ENCODE data around the gene CACNA2D4.

Gene CACNA2D4

DNA sequence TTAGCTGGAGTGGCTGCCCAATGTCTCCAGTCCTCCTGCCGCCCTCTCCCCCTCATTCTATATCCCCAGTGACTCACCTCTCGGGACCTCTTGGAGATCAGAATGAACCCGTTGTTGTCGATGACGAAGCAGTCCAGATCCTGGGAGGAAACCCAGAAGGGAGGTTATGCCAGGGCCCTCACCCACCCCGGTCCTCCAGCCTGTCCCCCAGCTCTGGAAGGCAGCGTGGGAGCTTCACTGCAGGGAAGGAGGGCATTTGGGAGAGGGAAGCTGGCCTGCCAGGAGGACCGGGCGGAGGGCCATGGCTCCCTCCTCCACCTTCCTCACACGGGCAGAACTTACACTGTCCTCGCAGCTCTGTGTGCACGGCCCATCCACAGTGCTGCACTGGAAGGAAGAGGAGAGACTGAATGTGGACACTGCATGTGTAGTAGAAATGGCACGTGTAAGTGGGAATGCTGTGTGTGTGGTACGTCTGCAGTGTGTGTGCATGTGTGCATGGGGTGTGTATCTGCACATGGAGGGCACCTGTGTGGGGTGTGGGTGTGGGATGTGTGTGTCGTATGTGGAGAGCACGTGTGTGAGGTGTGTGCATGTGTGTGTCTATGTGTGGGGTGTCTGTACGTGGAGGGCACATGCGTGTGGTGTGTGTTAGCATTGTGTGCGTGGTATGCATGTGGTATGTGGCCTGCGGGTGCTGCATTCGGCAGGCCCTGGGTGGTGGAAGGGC, 108.1 kb downstream of the CACNA2D4 start:
- no peak for DNase-seq (ENCODE audit: low spot score)
- peak overlapping the region; percentile 1 for H3K4me3 Mint-ChIP-seq
- peaks cover 10% of the 10 kb centered on the region for H3K27me3 Mint-ChIP-seq (ENCODE audit: low read depth)
- peak overlapping the region; percentile 4 for H3K27ac Mint-ChIP-seq
- no peaks in the 10 kb centered on the region for H3K36me3 Mint-ChIP-seq (ENCODE audit: low read depth)
- H3K4me1 Mint-ChIP-seq (ENCODE audit: low read depth), result peaks cover 7% of the 10 kb centered on the region
- H3K9me3 Mint-ChIP-seq, result no peaks in the 10 kb centered on the region

DNA sequence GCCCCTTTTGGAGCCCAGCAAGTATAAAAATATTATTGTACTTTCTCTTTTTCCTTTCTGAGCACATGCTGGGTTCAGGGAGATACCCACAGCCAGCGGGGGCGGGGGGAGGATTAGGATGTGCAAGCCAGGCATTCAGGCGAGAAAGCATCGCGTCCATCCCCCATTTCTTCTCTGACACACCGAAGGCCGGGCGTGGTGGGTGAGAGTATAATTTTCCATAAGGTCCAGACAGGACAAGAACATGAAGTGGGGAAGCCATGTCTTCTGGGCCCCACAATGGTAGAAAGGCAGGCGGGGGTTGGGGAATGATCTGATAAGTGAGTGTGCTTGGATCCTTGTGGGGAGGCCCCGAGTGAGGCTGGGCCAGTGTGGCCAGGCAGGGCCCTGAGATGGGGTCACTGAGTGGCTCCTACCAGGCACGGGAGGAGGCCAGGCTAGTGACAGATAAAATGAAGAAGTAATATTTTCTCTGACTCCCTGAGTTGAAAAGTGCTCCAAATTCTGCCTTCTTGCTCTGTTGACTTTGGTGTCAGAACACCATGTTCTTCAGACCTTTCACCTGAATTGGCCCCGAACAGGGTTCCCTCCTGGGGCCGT, 108.8 kb downstream of the CACNA2D4 start:
- no peaks in the 10 kb centered on the region for H3K36me3 Mint-ChIP-seq (ENCODE audit: low read depth)
- no peak overlapping the region for H3K27ac Mint-ChIP-seq
- peaks cover 8% of the 10 kb centered on the region for H3K4me1 Mint-ChIP-seq (ENCODE audit: low read depth)
- peak overlapping the region; percentile 1 for H3K4me3 Mint-ChIP-seq
- peaks cover 5% of the 10 kb centered on the region for H3K27me3 Mint-ChIP-seq (ENCODE audit: low read depth)
- peaks cover under 1% of the 10 kb centered on the region for H3K9me3 Mint-ChIP-seq
- no peak for DNase-seq (ENCODE audit: low spot score)

DNA sequence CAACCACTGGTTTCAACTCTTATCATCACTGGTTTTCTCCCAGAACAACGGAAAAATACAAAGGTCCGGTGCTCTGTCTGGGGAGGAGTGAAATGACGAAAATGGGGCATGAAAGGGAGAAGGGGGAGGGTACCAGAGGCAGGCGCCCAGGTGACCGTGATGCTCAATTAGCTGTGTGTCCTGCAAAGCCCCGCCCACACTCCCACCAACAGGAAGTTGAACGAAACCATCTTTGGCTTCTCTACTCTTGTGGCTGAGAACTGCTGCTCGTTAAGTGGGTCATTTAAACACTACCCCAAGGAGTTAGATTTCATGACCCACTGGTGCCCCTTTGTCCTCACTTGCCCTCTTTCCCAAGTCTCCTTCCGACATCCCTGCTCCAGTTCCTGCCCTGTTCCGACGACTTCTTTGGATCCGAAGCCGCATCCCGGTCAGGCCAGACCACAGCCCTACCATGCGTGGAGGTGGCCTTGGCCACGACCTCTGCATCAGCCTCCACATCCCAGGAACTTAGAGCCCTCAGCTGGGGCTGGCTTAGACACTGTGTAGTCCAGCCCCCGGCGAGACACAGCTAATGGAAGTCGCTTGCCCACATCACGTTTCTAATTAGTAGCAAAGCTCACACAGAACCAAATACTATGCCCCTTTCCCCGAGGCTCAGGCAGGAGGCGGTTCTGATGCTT, 109.5 kb downstream of the CACNA2D4 start:
- peaks cover 5% of the 10 kb centered on the region for H3K9me3 Mint-ChIP-seq

DNA sequence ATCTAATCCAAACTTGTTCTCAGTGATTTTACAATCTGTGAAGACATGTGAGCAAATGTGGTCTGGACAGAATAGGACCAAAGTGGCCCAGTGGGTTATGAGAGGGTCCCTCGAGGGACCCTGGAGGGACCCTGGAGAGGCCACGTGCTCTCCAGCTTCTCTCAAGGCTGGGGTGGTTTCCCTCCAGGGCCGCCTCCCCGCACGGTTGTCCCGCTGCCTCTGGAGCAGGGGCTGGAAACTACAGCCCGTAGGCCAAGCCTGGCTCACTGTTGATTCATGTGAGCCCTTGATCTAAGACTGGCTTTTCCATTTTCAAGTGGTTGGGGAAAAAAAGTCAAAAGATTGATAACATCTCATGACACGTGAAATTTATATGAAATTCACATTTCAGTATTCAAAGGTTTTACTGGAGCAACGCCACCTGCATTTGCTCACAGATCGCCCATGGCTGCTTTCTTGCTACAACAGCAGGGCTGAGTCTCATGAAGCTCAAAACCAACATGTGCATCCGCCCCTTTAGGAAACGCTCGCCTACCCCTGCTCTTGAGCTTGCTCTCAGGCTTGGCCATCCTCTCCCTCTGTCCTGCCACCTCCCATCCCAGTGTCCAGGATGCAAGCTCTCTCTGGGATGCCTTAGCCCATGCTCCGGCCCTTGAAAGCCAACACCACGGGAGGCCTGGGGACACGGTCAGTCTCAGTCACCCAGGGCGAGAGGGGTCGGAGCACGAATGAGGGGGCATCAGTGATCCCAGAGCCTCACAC, 110.2 kb downstream of the CACNA2D4 start:
- peaks cover 12% of the 10 kb centered on the region for H3K4me1 Mint-ChIP-seq (ENCODE audit: low read depth)
- peaks cover 5% of the 10 kb centered on the region for H3K9me3 Mint-ChIP-seq
- H3K27ac Mint-ChIP-seq, result no peak overlapping the region
- no peaks in the 10 kb centered on the region for H3K27me3 Mint-ChIP-seq (ENCODE audit: low read depth)
- H3K4me3 Mint-ChIP-seq, result no peak overlapping the region
- H3K36me3 Mint-ChIP-seq (ENCODE audit: low read depth), result no peaks in the 10 kb centered on the region
- no peak for DNase-seq (ENCODE audit: low spot score)

More for the DNA sequence above, 109.5 kb downstream of the CACNA2D4 start:
- Mint-ChIP-seq H3K4me3 (no peak overlapping the region), H3K27me3 (ENCODE audit: low read depth) (peaks cover 3% of the 10 kb centered on the region), H3K4me1 (ENCODE audit: low read depth) (peaks cover 12% of the 10 kb centered on the region), H3K27ac (no peak overlapping the region), H3K36me3 (ENCODE audit: low read depth) (no peaks in the 10 kb centered on the region)
- DNase-seq (ENCODE audit: low spot score), result no peak

DNA sequence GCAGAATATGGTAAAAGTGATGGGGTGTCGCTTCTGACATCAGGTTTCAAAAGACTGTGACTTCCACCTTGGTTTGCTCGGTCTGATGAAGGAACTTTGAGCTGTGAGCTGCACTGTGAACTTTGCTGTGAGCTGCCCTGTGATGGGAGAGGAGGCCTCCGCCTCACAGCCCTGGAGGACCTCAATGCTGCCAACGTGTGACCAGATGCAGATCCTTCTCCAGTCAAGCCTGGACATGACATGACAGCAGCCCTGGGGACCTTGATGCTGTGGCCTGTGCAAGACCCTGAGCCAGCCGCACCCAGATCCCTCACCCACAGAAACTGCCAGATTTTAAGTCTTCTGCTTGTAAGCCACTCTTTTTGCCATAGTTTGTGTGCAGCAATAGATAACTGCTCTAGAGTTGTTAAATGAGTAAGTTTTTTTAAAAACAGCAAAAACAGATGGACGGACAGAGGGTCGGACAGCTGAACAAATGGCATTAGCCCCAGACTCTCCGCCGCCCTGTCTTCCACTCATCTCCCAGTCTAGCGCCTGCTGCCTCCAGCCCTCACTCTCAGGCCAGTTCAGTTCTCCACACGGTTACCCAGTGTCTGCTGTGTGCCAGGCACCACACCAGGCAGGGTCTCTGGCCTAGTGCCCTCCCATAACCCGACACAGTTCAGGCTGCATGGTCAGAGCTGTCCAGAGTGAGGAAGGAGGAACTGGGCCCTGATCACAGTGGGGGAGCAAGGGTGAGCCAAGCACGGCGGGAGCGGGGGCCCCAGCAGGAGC, 111.2 kb downstream of the CACNA2D4 start:
- Mint-ChIP-seq H3K27ac (no peak overlapping the region), H3K4me3 (no peak overlapping the region)

DNA sequence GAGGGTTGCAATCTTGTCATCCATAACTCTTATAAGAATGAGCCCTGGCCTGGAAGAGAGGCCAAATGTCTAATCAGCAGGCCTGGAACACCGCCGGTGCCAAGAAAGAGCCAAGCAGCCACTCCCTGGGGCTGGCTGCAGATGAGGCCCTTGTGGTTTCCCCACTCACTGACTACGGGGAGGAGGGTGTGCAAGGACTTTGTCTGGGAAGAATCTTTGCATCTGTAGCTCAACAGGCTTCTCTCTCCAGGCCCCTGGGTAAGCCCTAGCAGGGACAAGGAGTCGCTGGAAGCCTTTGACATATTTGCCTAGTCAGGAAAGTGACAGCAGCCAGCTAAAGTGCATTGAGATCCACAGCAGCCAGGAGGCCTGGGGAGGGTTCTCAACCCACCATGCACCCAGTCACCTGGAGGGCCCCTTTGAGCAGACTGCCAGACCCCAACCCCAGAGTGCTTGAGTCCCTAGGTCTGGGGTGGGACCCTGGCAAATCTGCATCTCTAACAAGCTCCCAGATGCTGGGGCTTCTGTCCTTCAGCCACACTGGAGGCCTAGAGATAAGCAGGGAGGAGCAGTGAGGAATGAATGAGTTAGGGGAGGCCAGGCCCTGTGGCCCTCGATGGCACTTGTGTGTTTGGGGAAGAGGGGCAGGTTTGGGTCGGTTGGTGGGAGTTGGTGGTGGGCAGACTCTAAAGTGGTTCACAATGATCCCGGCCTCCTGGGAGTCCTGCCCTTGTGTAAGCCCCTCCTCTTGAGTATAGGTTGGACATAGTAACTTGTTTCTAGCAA, 112.0 kb downstream of the CACNA2D4 start:
- Mint-ChIP-seq H3K27ac (no peak overlapping the region), H3K9me3 (peaks cover 5% of the 10 kb centered on the region), H3K36me3 (ENCODE audit: low read depth) (no peaks in the 10 kb centered on the region), H3K4me1 (ENCODE audit: low read depth) (peaks cover 8% of the 10 kb centered on the region), H3K4me3 (no peak overlapping the region), H3K27me3 (ENCODE audit: low read depth) (no peaks in the 10 kb centered on the region)
- DNase-seq (ENCODE audit: low spot score), result no peak

More for the DNA sequence above, 111.2 kb downstream of the CACNA2D4 start:
- Mint-ChIP-seq H3K9me3 (peaks cover 5% of the 10 kb centered on the region), H3K27me3 (ENCODE audit: low read depth) (no peaks in the 10 kb centered on the region), H3K36me3 (ENCODE audit: low read depth) (no peaks in the 10 kb centered on the region), H3K4me1 (ENCODE audit: low read depth) (peaks cover 12% of the 10 kb centered on the region)
- DNase-seq (ENCODE audit: low spot score), result no peak

DNA sequence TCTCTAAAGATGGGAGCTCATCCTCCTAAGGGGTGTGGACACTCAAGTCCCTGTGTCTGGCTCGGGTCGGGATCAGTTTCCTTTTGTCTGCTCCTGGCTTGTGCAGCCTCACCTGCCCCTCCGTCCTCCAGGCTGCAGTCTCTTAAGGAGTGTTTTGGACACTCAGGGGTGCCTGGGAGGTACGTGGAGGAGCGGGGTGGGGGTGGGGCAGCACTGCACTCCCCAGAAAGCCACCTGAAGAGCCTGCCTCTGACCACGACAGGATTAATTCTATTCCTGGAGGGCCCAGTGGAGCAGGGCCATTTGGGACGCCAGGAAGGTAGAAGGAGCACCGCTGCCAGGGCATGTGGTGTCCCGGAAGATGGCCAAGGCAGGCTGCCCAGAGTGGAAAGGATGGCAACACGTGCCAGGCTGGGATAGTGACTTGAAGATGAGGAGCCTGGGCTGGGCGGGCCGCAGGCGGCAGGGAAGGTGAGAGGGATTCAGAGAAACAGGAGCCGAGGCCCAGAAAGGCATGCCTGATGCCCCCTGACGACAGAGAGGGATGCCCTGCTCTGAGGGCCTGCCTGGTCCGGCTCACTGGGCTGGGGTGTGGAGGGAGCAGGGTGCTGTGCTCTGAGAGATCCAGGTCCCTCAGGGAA, 112.9 kb downstream of the CACNA2D4 start:
- Mint-ChIP-seq H3K4me3 (no peak overlapping the region), H3K4me1 (ENCODE audit: low read depth) (peaks cover 8% of the 10 kb centered on the region), H3K27me3 (ENCODE audit: low read depth) (no peaks in the 10 kb centered on the region), H3K27ac (no peak overlapping the region), H3K9me3 (peaks cover 5% of the 10 kb centered on the region), H3K36me3 (ENCODE audit: low read depth) (no peaks in the 10 kb centered on the region)
- no peak for DNase-seq (ENCODE audit: low spot score)

DNA sequence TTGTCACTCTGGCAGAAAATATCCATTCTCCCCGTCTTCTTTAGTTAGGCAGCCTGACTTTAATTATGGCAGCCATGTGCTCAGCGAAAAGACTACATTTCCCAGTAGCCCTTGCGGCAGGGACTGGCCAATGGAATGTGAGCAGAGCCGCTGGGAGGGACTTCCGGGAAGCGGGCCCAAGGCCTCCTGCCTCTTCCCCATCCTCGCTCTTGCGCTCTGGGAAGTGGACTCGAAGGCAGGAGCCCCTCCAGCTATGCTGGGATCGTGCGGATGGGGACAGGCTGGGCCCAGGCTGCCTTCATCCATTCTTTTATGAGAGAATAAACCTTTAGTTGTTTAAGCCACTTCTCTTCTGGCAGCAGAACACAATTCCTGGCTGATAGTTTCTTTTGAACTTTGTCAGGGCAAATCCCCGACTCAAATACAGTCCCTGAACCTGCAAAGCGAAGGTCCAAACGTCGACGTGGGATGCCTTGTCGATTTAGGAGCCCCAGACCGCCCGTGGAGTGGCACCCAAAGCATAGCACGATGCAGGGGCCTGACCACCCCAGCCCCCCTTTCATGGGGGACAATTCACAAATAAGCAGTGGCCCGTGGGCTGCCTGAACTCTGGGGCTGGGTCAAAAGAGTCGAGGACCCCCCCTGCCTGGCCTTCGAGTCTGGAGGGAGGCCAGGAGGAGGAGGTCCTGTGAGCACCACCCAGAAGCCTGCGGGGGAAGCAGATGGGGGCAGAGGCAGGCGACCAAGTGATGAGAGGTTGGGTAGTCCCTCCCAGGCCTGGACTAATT, 113.7 kb downstream of the CACNA2D4 start:
- Mint-ChIP-seq H3K36me3 (ENCODE audit: low read depth) (no peaks in the 10 kb centered on the region), H3K4me1 (ENCODE audit: low read depth) (peaks cover 5% of the 10 kb centered on the region), H3K9me3 (peaks cover 5% of the 10 kb centered on the region), H3K27me3 (ENCODE audit: low read depth) (no peaks in the 10 kb centered on the region), H3K27ac (peak overlapping the region; percentile 77), H3K4me3 (no peak overlapping the region)
- peak; percentile 83 for DNase-seq (ENCODE audit: low spot score)

DNA sequence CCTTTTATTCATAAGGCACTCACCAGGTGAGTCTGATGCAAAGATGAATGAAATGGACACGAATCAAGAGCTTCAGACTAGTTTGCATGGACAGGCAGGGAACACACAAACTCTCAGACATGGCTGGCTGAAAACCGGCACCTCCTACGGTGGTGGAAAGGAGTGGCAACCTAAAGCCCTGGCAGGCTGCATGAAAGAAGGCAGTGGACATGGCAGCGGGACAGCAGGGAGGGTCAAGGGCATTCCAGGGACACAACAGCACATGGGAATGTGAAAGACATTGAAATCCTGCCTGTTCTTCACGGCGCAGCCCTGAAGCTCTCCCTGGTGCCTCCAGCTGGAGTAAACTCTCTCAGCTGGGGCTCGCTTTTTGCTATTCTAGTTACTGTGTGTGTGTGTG, 114.7 kb downstream of the CACNA2D4 start:
- H3K4me1 Mint-ChIP-seq (ENCODE audit: low read depth), result peaks cover 5% of the 10 kb centered on the region
- no peaks in the 10 kb centered on the region for H3K36me3 Mint-ChIP-seq (ENCODE audit: low read depth)
- no peaks in the 10 kb centered on the region for H3K27me3 Mint-ChIP-seq (ENCODE audit: low read depth)
- no peak for DNase-seq (ENCODE audit: low spot score)
- H3K27ac Mint-ChIP-seq, result no peak overlapping the region
- peaks cover 5% of the 10 kb centered on the region for H3K9me3 Mint-ChIP-seq
- H3K4me3 Mint-ChIP-seq, result no peak overlapping the region

DNA sequence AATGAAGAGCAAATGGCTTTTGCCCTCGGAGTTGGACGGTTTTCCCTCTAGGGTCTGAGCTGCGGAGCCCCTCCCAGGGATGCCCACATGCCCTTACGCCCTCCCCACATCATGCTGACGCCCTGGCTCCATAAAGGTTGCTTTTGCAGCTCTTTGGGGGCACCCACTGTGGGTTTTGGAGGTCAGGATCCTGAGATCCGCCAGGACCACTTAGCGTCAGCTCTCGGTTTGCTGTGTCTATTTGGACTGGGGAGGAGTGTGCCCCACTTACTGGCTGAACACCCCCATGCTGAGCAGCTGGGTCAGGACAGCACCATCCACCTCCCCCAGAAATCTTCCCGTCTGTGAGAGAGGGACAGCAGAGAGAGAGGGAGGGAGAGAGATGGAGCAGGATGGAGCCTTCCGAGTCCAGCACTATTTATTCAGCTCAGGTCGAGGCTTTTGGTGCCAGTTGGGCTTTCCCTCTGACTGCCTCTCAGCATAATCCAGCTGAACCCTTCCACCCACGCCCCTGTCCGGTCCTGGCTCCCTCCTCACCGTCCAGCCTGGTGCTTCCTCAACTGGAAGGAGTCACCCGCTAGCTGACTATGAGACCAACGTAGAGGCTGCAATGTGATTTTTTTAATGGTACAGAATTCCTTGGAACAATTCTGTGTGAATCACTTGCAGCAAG, 117.0 kb downstream of the CACNA2D4 start:
- no peaks in the 10 kb centered on the region for H3K36me3 Mint-ChIP-seq (ENCODE audit: low read depth)
- no peak overlapping the region for H3K27ac Mint-ChIP-seq
- peaks cover 5% of the 10 kb centered on the region for H3K4me1 Mint-ChIP-seq (ENCODE audit: low read depth)
- H3K27me3 Mint-ChIP-seq (ENCODE audit: low read depth), result no peaks in the 10 kb centered on the region
- no peak overlapping the region for H3K4me3 Mint-ChIP-seq
- DNase-seq (ENCODE audit: low spot score), result no peak
- peaks cover 5% of the 10 kb centered on the region for H3K9me3 Mint-ChIP-seq

DNA sequence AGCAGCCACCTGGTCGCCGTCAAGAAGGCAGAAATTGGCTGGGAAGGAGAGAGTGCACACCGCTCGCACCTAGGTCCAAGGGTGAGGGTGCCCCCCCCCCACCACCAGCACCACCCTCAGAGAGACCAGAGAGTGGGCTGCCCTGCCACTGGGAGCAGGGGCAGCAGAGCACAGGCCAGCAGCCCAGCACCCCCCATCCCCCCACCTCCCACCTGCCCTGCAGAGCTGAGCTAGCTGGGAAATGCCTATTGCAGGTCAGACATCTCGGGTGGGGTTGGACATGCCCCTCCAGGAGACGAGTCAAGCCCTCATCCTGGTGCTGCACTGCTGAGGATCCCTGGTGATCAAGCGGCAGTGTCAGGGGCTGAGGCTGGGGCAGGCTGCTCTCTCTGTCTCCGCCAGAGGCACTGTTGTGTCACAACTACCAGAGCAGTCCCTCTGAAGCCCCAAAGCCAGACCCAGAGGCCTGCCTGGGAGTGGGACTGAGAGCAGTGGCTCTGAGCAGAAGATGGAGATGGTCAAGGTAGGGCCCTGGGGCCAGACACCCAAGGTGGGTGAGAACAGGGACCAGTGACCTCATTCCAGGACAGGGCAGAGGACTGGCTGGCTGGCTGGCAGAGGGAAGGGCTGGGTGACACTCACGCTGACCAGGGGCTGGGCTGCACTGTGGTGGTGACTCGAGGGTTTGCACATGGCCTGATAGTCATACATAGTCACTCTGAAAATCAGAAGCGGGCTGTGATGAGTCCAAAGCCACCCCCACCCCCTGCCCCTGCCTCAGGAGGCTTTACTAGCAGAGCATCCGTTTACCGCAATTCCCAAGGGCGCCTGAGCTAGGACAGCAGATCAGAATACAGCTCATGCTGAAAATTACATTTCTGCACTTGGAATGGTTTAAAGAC, 117.8 kb downstream of the CACNA2D4 start:
- Mint-ChIP-seq H3K36me3 (ENCODE audit: low read depth) (no peaks in the 10 kb centered on the region), H3K4me1 (ENCODE audit: low read depth) (peaks cover 9% of the 10 kb centered on the region), H3K9me3 (peaks cover 5% of the 10 kb centered on the region), H3K27me3 (ENCODE audit: low read depth) (no peaks in the 10 kb centered on the region), H3K27ac (no peak overlapping the region), H3K4me3 (no peak overlapping the region)
- no peak for DNase-seq (ENCODE audit: low spot score)

Data from T-helper 2 cell treated with Interferon-gamma antibody and Interleukin-4, amounts not matched to agents 5 μg/mL and 100 μg/mL, for 36 hours (primary cell).